Uterus (tissue), 2 donors: ENCODE data around the gene DCTN2.

Experiments used
- POLR2A ChIP-seq, 2 donors: fragments of 450-650 bp; IDR thresholded peaks; one replicate each; pipeline ENCODE4 v1.6.1; 2016; ENCODE audit warnings: antibody characterized with exemption in 2 of 2, mild to moderate bottlenecking in 1 of 2, moderate library complexity in 1 of 2
- TF ChIP-seq, protein P1 (sequence below), 4 experiments: fragments of 200-600 bp in 2 of 4; fragments of 450-650 bp in 2 of 4; sonication (generic) in 2 of 4; IDR thresholded peaks; one replicate each; pipeline ENCODE4 v1.5.1; 2016 to 2019; ENCODE audit warnings: antibody characterized with exemption in 4 of 4, mild to moderate bottlenecking in 2 of 4, moderate library complexity in 1 of 4

DNA sequence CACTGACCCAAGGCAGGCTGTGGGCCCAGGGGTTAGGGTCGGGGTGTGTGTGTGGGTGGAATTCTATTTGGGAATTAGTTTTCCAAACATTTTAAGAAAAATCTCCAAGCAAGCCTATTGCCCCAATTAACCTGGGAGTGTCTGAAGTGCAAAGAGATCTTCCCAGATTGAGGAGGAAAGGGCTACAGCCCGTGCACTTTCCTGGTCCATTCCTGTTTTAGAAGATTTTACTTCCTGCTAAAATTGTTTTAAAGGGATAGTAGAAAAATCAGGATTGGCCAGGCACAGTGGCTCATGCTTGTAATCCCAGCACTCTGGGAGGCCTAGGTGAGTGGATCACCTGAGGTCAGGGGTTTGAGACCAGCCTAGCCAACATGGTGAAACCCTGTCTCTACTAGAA, 5.3 kb downstream of the DCTN2 start:
- TF ChIP-seq POLR2A (IDR thresholded peaks at IDR 0.05) = no peak
- TF ChIP-seq, protein P1, sequence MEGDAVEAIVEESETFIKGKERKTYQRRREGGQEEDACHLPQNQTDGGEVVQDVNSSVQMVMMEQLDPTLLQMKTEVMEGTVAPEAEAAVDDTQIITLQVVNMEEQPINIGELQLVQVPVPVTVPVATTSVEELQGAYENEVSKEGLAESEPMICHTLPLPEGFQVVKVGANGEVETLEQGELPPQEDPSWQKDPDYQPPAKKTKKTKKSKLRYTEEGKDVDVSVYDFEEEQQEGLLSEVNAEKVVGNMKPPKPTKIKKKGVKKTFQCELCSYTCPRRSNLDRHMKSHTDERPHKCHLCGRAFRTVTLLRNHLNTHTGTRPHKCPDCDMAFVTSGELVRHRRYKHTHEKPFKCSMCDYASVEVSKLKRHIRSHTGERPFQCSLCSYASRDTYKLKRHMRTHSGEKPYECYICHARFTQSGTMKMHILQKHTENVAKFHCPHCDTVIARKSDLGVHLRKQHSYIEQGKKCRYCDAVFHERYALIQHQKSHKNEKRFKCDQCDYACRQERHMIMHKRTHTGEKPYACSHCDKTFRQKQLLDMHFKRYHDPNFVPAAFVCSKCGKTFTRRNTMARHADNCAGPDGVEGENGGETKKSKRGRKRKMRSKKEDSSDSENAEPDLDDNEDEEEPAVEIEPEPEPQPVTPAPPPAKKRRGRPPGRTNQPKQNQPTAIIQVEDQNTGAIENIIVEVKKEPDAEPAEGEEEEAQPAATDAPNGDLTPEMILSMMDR (IDR thresholded peaks at IDR 0.05) = no peak
